ENCODE data around the gene IL1A.

The IL1A gene

DNA sequence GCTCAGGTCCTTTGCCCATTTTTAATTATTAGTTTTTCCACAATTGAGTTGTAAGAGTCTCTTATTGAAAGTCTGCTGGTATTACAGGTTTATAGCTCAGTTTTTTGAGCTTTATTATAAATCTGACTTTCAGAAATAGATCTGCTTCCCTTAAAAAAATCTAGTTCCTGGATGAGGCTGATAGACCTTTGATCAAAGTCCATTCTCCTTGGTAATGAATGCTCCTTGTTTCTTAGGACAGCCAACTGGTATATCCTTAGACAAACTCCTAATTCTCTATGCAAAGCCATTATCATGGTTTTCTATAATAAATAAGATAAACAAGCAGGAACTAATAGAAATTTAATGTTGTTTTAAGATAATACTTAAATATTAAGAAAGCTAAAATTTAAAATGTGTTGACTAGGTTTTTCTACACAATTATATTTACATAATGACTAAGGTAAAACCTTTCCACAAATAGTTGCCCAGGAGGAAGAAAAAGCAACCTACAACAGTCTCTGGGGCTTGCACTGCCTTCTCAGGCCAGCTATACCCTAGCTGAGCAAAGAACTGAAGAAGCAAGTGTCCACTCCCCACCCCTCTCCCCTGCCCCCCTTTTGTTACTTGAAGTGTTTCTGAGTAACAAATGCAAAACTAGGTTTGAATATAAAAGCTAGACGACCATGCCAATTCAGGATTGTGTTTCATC lies 46.6 kb downstream of the IL1A start:
- no peak for DNase-seq (ENCODE audit: extremely low spot score)
- POLR2A ChIA-PET = no interaction called here
- CTCF ChIA-PET = interaction anchor here (1.3 to 1.5 kb wide), 3 partner anchors 11 to 204 kb away, joined by 3 read pairs; no protein-coding TSS in a partner anchor
- TF ChIP-seq FOXM1 (IDR thresholded peaks at IDR 0.05; ENCODE audit: borderline replicate concordance) (no peak), BHLHE40 (IDR thresholded peaks at IDR 0.05; ENCODE audit: borderline replicate concordance) (no peak), FOXA1 (IDR thresholded peaks at IDR 0.05) (no peak), FOXK2 (IDR thresholded peaks at IDR 0.05) (no peak), ARNT (IDR thresholded peaks at IDR 0.05) (no peak)
- TF ChIP-seq, protein P1, sequence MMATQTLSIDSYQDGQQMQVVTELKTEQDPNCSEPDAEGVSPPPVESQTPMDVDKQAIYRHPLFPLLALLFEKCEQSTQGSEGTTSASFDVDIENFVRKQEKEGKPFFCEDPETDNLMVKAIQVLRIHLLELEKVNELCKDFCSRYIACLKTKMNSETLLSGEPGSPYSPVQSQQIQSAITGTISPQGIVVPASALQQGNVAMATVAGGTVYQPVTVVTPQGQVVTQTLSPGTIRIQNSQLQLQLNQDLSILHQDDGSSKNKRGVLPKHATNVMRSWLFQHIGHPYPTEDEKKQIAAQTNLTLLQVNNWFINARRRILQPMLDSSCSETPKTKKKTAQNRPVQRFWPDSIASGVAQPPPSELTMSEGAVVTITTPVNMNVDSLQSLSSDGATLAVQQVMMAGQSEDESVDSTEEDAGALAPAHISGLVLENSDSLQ (IDR thresholded peaks at IDR 0.05) = no peak

GRCh38 chr2:112733871-112734270 lies 50.4 kb downstream of the IL1A start:
- no peak for TF ChIP-seq TARDBP (IDR thresholded peaks at IDR 0.05)
- no peak for TF ChIP-seq SP1 (IDR thresholded peaks at IDR 0.05)
- no peak for TF ChIP-seq L3MBTL2 (conservative IDR thresholded peaks at IDR 0.05)
- TF ChIP-seq SUZ12 (IDR thresholded peaks at IDR 0.05) = no peak
- no peak for TF ChIP-seq LEF1 (IDR thresholded peaks at IDR 0.05; ENCODE audit: borderline replicate concordance)
- TF ChIP-seq, protein P1 (IDR thresholded peaks at IDR 0.05) = no peak
- TF ChIP-seq HDGF (IDR thresholded peaks at IDR 0.05; ENCODE audit: borderline replicate concordance) = no peak
- no peak for TF ChIP-seq FOXA1 (IDR thresholded peaks at IDR 0.05)
- TF ChIP-seq ELF4 (IDR thresholded peaks at IDR 0.05) = no peak
- TF ChIP-seq BHLHE40 (IDR thresholded peaks at IDR 0.05; ENCODE audit: borderline replicate concordance) = no peak
- no peak for TF ChIP-seq NFRKB (IDR thresholded peaks at IDR 0.05)
- DNase-seq (ENCODE audit: extremely low spot score) = no peak
- CTCF ChIA-PET = no interaction called here
- POLR2A ChIA-PET = no interaction called here

DNA sequence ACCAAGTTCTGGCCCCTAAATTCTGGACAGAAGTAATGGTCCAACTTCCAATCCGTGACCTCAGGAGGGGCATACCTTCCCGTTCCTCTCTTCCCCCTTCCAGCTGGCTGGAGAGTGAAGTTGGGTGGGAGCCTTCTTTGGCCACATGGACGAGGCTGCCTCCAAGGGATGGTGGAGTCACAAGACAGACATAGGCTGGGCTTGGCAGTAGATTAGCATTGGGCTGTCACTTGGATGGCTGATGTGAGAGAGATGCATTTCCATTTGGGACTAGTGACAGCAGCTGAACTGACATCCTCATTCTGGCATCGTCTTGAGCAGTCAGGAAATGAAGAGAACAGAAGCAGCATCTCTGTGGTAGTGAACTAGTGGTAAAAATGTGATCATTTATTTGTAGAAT lies 50.8 kb downstream of the IL1A start:
- ChIA-PET CTCF (no interaction called here), POLR2A (no interaction called here)
- DNase-seq (ENCODE audit: extremely low spot score) = no peak
- TF ChIP-seq HDGF (IDR thresholded peaks at IDR 0.05; ENCODE audit: borderline replicate concordance) (no peak), ZNF384 (IDR thresholded peaks at IDR 0.05) (no peak)

- no peak for DNase-seq (ENCODE audit: extremely low spot score)
- ChIA-PET POLR2A (no interaction called here), CTCF (interaction anchor here (0.7 kb wide), 1 partner anchor 17 kb away, joined by 3 read pairs; no protein-coding TSS in a partner anchor)
- TF ChIP-seq CTBP1 (IDR thresholded peaks at IDR 0.05; ENCODE audit: borderline replicate concordance) (no peak), L3MBTL2 (conservative IDR thresholded peaks at IDR 0.05) (no peak), LEF1 (IDR thresholded peaks at IDR 0.05; ENCODE audit: borderline replicate concordance) (no peak), SP1 (IDR thresholded peaks at IDR 0.05) (no peak), HDGF (IDR thresholded peaks at IDR 0.05; ENCODE audit: borderline replicate concordance) (no peak)
Measured at GRCh38 chr2:112731479-112731878, 52.8 kb downstream of the IL1A start.

- DNase-seq (ENCODE audit: extremely low spot score) = no peak
- ChIA-PET POLR2A (no interaction called here), CTCF (interaction anchor here (0.7 to 1.5 kb wide), 2 partner anchors 17 to 19 kb away, joined by 3 read pairs; no protein-coding TSS in a partner anchor)
- TF ChIP-seq, protein P1 (IDR thresholded peaks at IDR 0.05) = no peak
- no peak for TF ChIP-seq LEF1 (IDR thresholded peaks at IDR 0.05; ENCODE audit: borderline replicate concordance)
- TF ChIP-seq ELF4 (IDR thresholded peaks at IDR 0.05) = no peak
- TF ChIP-seq NFRKB (IDR thresholded peaks at IDR 0.05) = no peak
- no peak for TF ChIP-seq L3MBTL2 (conservative IDR thresholded peaks at IDR 0.05)
- no peak for TF ChIP-seq SUZ12 (IDR thresholded peaks at IDR 0.05)
- no peak for TF ChIP-seq ZNF384 (IDR thresholded peaks at IDR 0.05)
- TF ChIP-seq FOXA1 (IDR thresholded peaks at IDR 0.05) = no peak
- TF ChIP-seq SP1 (IDR thresholded peaks at IDR 0.05) = no peak
- no peak for TF ChIP-seq TARDBP (IDR thresholded peaks at IDR 0.05)
- TF ChIP-seq BHLHE40 (IDR thresholded peaks at IDR 0.05; ENCODE audit: borderline replicate concordance) = no peak
- no peak for TF ChIP-seq FOXM1 (IDR thresholded peaks at IDR 0.05; ENCODE audit: borderline replicate concordance)
Measured at GRCh38 chr2:112730791-112731190, 53.5 kb downstream of the IL1A start.

DNA sequence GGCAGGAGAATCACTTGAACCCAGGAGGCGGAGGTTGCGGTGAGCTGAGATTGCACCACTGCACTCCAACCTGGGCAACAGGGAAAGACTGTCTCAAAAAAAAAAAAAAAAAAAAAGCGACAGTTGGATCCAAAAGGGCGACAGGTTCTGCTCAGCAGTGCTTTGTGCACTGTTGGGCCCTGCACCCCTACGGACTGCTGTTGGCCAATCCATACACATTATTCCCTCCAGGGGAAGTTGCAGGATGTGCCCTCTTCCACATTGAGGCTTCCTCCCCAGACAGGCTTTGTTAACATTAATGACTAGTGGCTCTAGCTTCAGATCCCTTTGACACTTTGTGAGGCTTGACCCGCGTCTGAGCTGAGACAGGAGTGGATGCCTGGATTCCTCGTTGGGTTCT lies 54.1 kb downstream of the IL1A start:
- DNase-seq (ENCODE audit: extremely low spot score) = no peak
- ChIA-PET POLR2A (no interaction called here), CTCF (interaction anchor here (0.6 to 1.5 kb wide), 2 partner anchors 19 to 171 kb away, joined by 3 to 10 read pairs; no protein-coding TSS in a partner anchor)
- TF ChIP-seq LEF1 (IDR thresholded peaks at IDR 0.05; ENCODE audit: borderline replicate concordance) = no peak
- TF ChIP-seq FOXM1 (IDR thresholded peaks at IDR 0.05; ENCODE audit: borderline replicate concordance) = no peak
- TF ChIP-seq ZNF384 (IDR thresholded peaks at IDR 0.05) = no peak
- no peak for TF ChIP-seq HDGF (IDR thresholded peaks at IDR 0.05; ENCODE audit: borderline replicate concordance)
- no peak for TF ChIP-seq ARNT (IDR thresholded peaks at IDR 0.05)
